HepG2 (cell line): Measurements from ENCODE around the gene HYCC2. TPM values are rescaled to one million over a fixed set of nuclear protein-coding genes. Genes with fewer than 3 reads are reported as not detected.

ENCODE experiments used
- ATAC-seq: fragments of 200-7000 bp; cut with Tn5 transposase; 3 replicates; pipeline ENCODE4 v1.9.1; 2020; ENCODE audit warnings: mild to moderate bottlenecking, moderate library complexity
- BruUV-seq: library from RNA; stranded (reverse); fragments of 400-500 nt; replicated peaks from 2 replicates; lab custom pipeline; 2021; lab: Mats Ljungman, UMichigan
- CTCF ChIA-PET: fragments of 300-600 bp; formaldehyde crosslinking; extraction: SDS; loops from one replicate; lab custom pipeline; 2021; ENCODE audit warnings: low total read pairs, inconsistent platforms, low intra/inter-chr PET ratio; lab: Yijun Ruan, JAX
- POLR2A ChIA-PET: fragments of 350-600 bp; sonication (Branson Sonifier 250); formaldehyde crosslinking; loops from one replicate; lab custom pipeline; 2020; ENCODE audit warnings: antibody characterized with exemption, inconsistent platforms; lab: Yijun Ruan, JAX
- DNase-seq: peaks from one replicate; pipeline ENCODE4 v3.0.0-alpha.2; 2015; ENCODE audit warnings: low spot score
- FAIRE-seq: peaks from 3 replicates; lab custom pipeline; 2011; peaks lifted over from hg19 to GRCh38; lab: Jason Lieb, UNC
- H2AFZ ChIP-seq: one replicate; pipeline ENCODE4 v1.6.1; 2011; ENCODE audit warnings: low read length, inconsistent platforms
- H3K27ac ChIP-seq: fragments of 300-600 bp; 3 replicates; pipeline ENCODE4 v1.8.0; 2011; ENCODE audit warnings: mixed run types, mild to moderate bottlenecking, mixed read lengths, low read length, inconsistent platforms; ENCODE audit not compliant: insufficient read depth; ENCODE audit errors: extremely low read length
- H3K27me3 ChIP-seq, 2 experiments: fragments of 200-600 bp in 1 of 2; 2 replicates in 1 of 2; 3 replicates in 1 of 2; pipeline versions ENCODE4 v1.6.0 to v1.8.0; 2011; ENCODE audit warnings: low read length in 2 of 2, mild to moderate bottlenecking in 2 of 2, moderate library complexity in 2 of 2, inconsistent platforms in 1 of 2; ENCODE audit not compliant: insufficient read depth in 2 of 2, control insufficient read depth in 1 of 2
- H3K36me3 ChIP-seq, 2 experiments: fragments of 200-600 bp in 1 of 2; replicated peaks in 1 of 2; 2 replicates in 1 of 2; 3 replicates in 1 of 2; pipeline versions ENCODE4 v1.5.1 to v1.8.0; 2011; ENCODE audit warnings: low read length in 2 of 2, inconsistent platforms in 1 of 2; ENCODE audit not compliant: insufficient read depth in 2 of 2, control insufficient read depth in 1 of 2
- H3K4me1 ChIP-seq: 2 replicates; pipeline ENCODE4 v1.5.1; 2012; ENCODE audit warnings: low read length, inconsistent platforms; ENCODE audit not compliant: insufficient read depth
- H3K4me2 ChIP-seq: 2 replicates; pipeline ENCODE4 v1.6.0; 2011; ENCODE audit warnings: low read depth, low read length, inconsistent platforms
- H3K4me3 ChIP-seq, 3 experiments: fragments of 200-600 bp in 1 of 3; sonication (generic), shearing (Covaris generic) in 1 of 3; replicated peaks in 1 of 3; 2 replicates each; pipeline ENCODE4 v1.5.1; 2011 to 2016; ENCODE audit warnings: low read length in 3 of 3, inconsistent platforms in 2 of 3, low read depth in 2 of 3, mild to moderate bottlenecking in 2 of 3, control low read depth in 1 of 3, mixed read lengths in 1 of 3; ENCODE audit not compliant: insufficient read depth in 1 of 3
- H3K79me2 ChIP-seq: one replicate; pipeline ENCODE4 v1.6.1; 2011; ENCODE audit warnings: low read length, inconsistent platforms; ENCODE audit not compliant: insufficient read depth
- H3K9ac ChIP-seq: 2 replicates; pipeline ENCODE4 v1.6.0; 2011; ENCODE audit warnings: mild to moderate bottlenecking, low read depth, low read length, inconsistent platforms; ENCODE audit not compliant: insufficient read depth
- H3K9me3 ChIP-seq: 2 replicates; pipeline ENCODE4 v1.5.1; 2012; ENCODE audit warnings: mild to moderate bottlenecking, low read length
- H4K20me1 ChIP-seq: 2 replicates; pipeline ENCODE4 v1.6.0; 2011; ENCODE audit warnings: inconsistent platforms, mild to moderate bottlenecking, low read length, moderate library complexity; ENCODE audit not compliant: insufficient read depth
- MIER3 ChIP-seq: IDR thresholded peaks from 2 replicates; pipeline ENCODE4 v1.6.1; 2016; ENCODE audit warnings: missing compliant biosample characterization, borderline replicate concordance
- RARA ChIP-seq: IDR thresholded peaks from 2 replicates; pipeline ENCODE4 v1.6.1; 2016; ENCODE audit warnings: missing genetic modification reagents, missing compliant biosample characterization
- SIX4 ChIP-seq: sonication (generic); formaldehyde crosslinking; IDR thresholded peaks from 2 replicates; pipeline ENCODE4 v1.4.0; 2020; ENCODE audit warnings: missing genetic modification reagents
- ZNF629 ChIP-seq: sonication (generic); formaldehyde crosslinking; conservative IDR thresholded peaks from 2 replicates; pipeline ENCODE4 v1.5.0; 2020; ENCODE audit warnings: missing genetic modification reagents
- WGBS: methylation state at CpG from one replicate; pipeline ENCODE4 v1.1.6; 2017; ENCODE audit warnings: low lambda C conversion rate; 5-methylcytosine and 5-hydroxymethylcytosine counted together
- in situ Hi-C: cut with HindIII; loops from 2 replicates; pipeline ENCODE4 v1.10.0; 2017; ENCODE audit warnings: low pct_unique_long_range_greater_than_20kb; ENCODE audit not compliant: extremely low pct_ligation_motif_present
- intact Hi-C: fragments of 100-400 bp; cut with micrococcal nuclease; formaldehyde crosslinking; loops from one replicate; pipeline ENCODE4 v1.10.0; 2022; ENCODE audit not compliant: unreplicated experiment
- polyA plus RNA-seq, 8 experiments: library from polyadenylated mRNA; depleted of rRNA in 3 of 8; stranded (reverse) in 7 of 8; unstranded in 1 of 8; fragments of >200 nt; fragmentation: Illumina TruSeq in 4 of 8; extraction: Trizol in 4 of 8; gene quantifications; 2 replicates each; pipeline versions ENCODE4 v1.2.1 to v1.2.3, GENCODE V29; 2011 to 2016; ENCODE audit warnings: low read depth in 4 of 8, missing spikeins in 1 of 8, mixed read lengths in 1 of 8; ENCODE audit not compliant: insufficient read depth in 1 of 8
- total RNA-seq, 5 experiments: library from RNA; depleted of rRNA; stranded (reverse); fragments of >200 nt; fragmentation: Illumina TruSeq; extraction: Trizol; gene quantifications; 2 replicates each; pipeline ENCODE4 v1.2.3, GENCODE V29; 2016; ENCODE audit warnings: low read depth in 1 of 5

HYCC2 gene
- total and polyA plus RNA-seq, 2 of the 13 experiments (the other 11 are each of a cell fraction or from before 2014, with no cell fraction given) = 4.7 to 13.9 TPM

GRCh38 chr2:201111096-201111495 lies 39.6 kb upstream of the HYCC2 start:
- WGBS = 97% methylated on average over 3 of the region's 3 CpGs
- CTCF ChIA-PET = no interaction called here
- no TSS peak for BruUV-seq
- H3K4me3 ChIP-seq = no peak overlapping the region
- H2AFZ ChIP-seq = no peak overlapping the region
- no peaks in the 10 kb centered on the region for H4K20me1 ChIP-seq
- H3K4me1 ChIP-seq = peaks cover 57% of the 10 kb centered on the region
- H3K27me3 ChIP-seq = no peaks in the 10 kb centered on the region; a peak in 1 of 5 replicates
- TF ChIP-seq RARA (CRISPR knock-in tag) (no peak), SIX4 (CRISPR knock-in tag) (0 out of 2 replicates have a peak, but pooled peaks have one; percentile 34)
- H3K9me3 ChIP-seq = no peaks in the 10 kb centered on the region
- H3K79me2 ChIP-seq = peaks cover 4% of the 10 kb centered on the region
- DNase-seq (no peak), FAIRE-seq (no peak), ATAC-seq (no peak)
- H3K9ac ChIP-seq = no peak overlapping the region
- POLR2A ChIA-PET = interaction anchor here (1.1 kb wide), 1 partner anchor 147 kb away, joined by 3 read pairs; the partner anchor contains the start of gene ORC2
- no peak overlapping the region for H3K4me2 ChIP-seq
- H3K27ac ChIP-seq = no peak overlapping the region
- in situ Hi-C loops = no loop called here
- intact Hi-C loops = no loop called here
- H3K36me3 ChIP-seq = no peaks in the 10 kb centered on the region

GRCh38 chr2:201110615-201111014 lies 39.1 kb upstream of the HYCC2 start:
- Histone ChIP-seq H3K4me1 (peaks cover 55% of the 10 kb centered on the region), H3K36me3 (no peaks in the 10 kb centered on the region), H4K20me1 (no peaks in the 10 kb centered on the region), H3K4me2 (no peak overlapping the region), H3K79me2 (no peaks in the 10 kb centered on the region), H3K4me3 (no peak overlapping the region), H2AFZ (no peak overlapping the region), H3K27ac (no peak overlapping the region), H3K27me3 (no peaks in the 10 kb centered on the region), H3K9ac (no peak overlapping the region), H3K9me3 (no peaks in the 10 kb centered on the region)
- CTCF ChIA-PET = no interaction called here
- in situ Hi-C loops (no loop called here), intact Hi-C loops (no loop called here)
- BruUV-seq = no TSS peak
- TF ChIP-seq MIER3 (CRISPR knock-in tag) (no peak), ZNF629 (CRISPR knock-in tag) (0 out of 2 replicates have a peak, but pooled peaks have one; percentile 25)
- POLR2A ChIA-PET = interaction anchor here (1.1 kb wide), 1 partner anchor 147 kb away, joined by 3 read pairs; the partner anchor contains the start of gene ORC2
- FAIRE-seq (no peak), DNase-seq (no peak), ATAC-seq (no peak)
